ENCODE data around the gene ACY1.

The ACY1 gene

DNA sequence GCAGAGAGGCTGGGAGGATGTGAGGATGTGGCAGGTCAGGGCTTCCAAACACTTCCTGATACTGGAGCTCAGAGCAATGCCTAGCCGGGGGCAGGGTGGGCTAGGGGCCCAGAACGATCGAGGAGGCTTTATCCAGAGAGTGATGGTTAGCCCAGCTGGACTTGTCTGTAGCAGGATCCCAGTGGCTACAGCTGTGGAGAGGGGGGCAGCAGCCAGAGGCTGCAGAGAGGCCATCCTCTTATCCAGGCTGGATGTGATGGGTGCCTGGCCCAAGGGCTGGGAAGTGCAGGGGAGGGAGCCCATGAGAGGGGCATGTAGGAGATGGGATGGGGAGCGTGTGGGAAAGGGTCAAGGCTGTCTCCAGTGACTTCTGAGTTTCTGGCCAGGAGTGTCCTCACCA, 36.5 kb upstream of the ACY1 start:
- Histone ChIP-seq H3K4me1 (ENCODE audit: control insufficient read depth, low read depth, low read length) (peaks cover 2% of the 10 kb centered on the region), H3K18ac (ENCODE audit: low read length) (no peak overlapping the region), H3K79me1 (ENCODE audit: low read length) (no peaks in the 10 kb centered on the region), H3K4ac (ENCODE audit: low read depth, low read length) (no peak overlapping the region), H3K27me3 (ENCODE audit: insufficient read depth, low read length, poor library complexity) (no peaks in the 10 kb centered on the region), H3K79me2 (ENCODE audit: control insufficient read depth, insufficient read depth, low read length) (no peaks in the 10 kb centered on the region), H3K23ac (ENCODE audit: low read length) (no peak overlapping the region), H3K36me3 (ENCODE audit: control insufficient read depth, insufficient read depth, low read length) (no peaks in the 10 kb centered on the region), H3K4me3 (ENCODE audit: low read length) (no peak overlapping the region), H2AK5ac (ENCODE audit: low read length) (no peak overlapping the region), H3K9ac (ENCODE audit: low read length) (no peak overlapping the region), H3K56ac (ENCODE audit: low read length) (no peak overlapping the region), H2BK120ac (ENCODE audit: low read depth, low read length) (no peak overlapping the region), H3K27ac (ENCODE audit: low read depth, low read length) (no peak overlapping the region), H4K5ac (ENCODE audit: low read length) (no peak overlapping the region), H4K8ac (ENCODE audit: low read depth, low read length) (no peak overlapping the region), H2BK5ac (ENCODE audit: low read length) (no peak overlapping the region), H3K4me2 (ENCODE audit: low read length) (no peak overlapping the region), H2BK15ac (replicated peaks; ENCODE audit: low read depth) (no peak overlapping the region)
- no CpG with 5 or more reads among the region's 4 CpGs for WGBS (ENCODE audit: extremely low coverage, insufficient coverage, low lambda C conversion rate)
- DNase-seq = no peak

DNA sequence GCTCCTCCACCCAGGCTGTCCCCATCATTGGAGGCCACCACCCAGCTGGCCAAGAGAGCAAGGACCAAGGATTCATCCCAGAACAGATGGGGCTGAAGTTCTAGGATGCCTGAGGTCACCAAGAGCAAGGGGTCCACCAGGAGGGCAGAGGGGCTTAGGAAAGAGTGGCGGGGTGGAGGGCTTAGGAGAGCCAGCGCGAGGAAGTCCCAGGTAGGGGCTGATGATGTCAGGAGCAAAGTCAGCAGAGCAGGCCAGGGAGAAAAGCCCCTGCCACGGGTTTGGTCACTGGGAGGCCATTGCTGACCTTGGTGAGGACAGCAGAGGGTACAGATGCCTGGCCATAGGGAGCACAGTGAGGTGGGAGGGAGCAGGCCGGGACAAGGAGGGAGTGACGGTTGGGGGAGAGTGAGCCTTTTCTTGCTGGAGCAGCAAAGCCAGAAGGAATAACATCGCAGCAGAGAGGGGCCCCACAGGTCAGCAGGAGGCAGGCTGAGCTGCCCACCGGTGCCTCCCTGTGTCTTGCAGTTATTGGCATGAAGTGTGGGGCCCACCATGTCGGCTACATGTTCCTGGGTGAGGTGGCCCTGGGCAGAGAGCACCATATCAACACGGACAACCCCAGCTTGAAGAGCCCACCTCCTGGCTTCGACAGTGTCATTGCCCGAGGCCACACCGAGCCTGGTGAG, 36.0 kb upstream of the ACY1 start:
- no peak overlapping the region for H2AK5ac ChIP-seq (ENCODE audit: low read length)
- no peaks in the 10 kb centered on the region for H3K27me3 ChIP-seq (ENCODE audit: insufficient read depth, low read length, poor library complexity)
- no peaks in the 10 kb centered on the region for H3K79me1 ChIP-seq (ENCODE audit: low read length)
- no peak overlapping the region for H2BK120ac ChIP-seq (ENCODE audit: low read depth, low read length)
- H3K4me1 ChIP-seq (ENCODE audit: control insufficient read depth, low read depth, low read length) = peaks cover 2% of the 10 kb centered on the region
- no peak overlapping the region for H3K9ac ChIP-seq (ENCODE audit: low read length)
- no peaks in the 10 kb centered on the region for H3K36me3 ChIP-seq (ENCODE audit: control insufficient read depth, insufficient read depth, low read length)
- H3K23ac ChIP-seq (ENCODE audit: low read length) = no peak overlapping the region
- no peaks in the 10 kb centered on the region for H3K79me2 ChIP-seq (ENCODE audit: control insufficient read depth, insufficient read depth, low read length)
- H3K27ac ChIP-seq (ENCODE audit: low read depth, low read length) = no peak overlapping the region
- H3K4ac ChIP-seq (ENCODE audit: low read depth, low read length) = no peak overlapping the region
- H3K56ac ChIP-seq (ENCODE audit: low read length) = no peak overlapping the region
- H2BK15ac ChIP-seq (replicated peaks; ENCODE audit: low read depth) = no peak overlapping the region
- DNase-seq = no peak
- H4K5ac ChIP-seq (ENCODE audit: low read length) = no peak overlapping the region
- no CpG with 5 or more reads among the region's 13 CpGs for WGBS (ENCODE audit: extremely low coverage, insufficient coverage, low lambda C conversion rate)
- H3K4me2 ChIP-seq (ENCODE audit: low read length) = no peak overlapping the region
- H3K4me3 ChIP-seq (ENCODE audit: low read length) = no peak overlapping the region
- H2BK5ac ChIP-seq (ENCODE audit: low read length) = no peak overlapping the region
- H4K8ac ChIP-seq (ENCODE audit: low read depth, low read length) = no peak overlapping the region
- H3K18ac ChIP-seq (ENCODE audit: low read length) = no peak overlapping the region

DNA sequence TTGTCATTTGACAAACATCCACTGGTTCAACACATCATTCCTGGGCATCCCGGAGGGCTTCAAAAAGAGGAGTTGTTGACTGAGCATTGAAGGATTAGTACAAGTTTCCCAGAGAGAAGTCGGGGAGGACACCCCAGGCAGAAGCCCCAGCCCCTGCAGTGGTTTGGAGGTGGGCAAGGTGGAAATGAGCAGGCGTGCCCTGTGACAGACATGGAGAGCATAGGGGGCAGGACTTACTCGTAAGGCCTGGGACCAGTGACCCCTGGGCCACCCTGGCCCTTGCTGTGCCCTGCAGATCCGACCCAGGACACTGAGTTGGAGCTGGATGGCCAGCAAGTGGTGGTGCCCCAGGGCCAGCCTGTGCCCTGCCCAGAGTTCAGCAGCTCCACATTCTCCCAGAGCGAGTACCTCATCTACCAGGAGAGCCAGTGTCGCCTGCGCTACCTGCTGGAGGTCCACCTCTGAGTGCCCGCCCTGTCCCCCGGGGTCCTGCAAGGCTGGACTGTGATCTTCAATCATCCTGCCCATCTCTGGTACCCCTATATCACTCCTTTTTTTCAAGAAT, 35.2 kb upstream of the ACY1 start:
- Histone ChIP-seq H3K23ac (ENCODE audit: low read length) (no peak overlapping the region), H4K5ac (ENCODE audit: low read length) (no peak overlapping the region), H3K4me3 (ENCODE audit: low read length) (no peak overlapping the region), H3K79me2 (ENCODE audit: control insufficient read depth, insufficient read depth, low read length) (no peaks in the 10 kb centered on the region), H3K56ac (ENCODE audit: low read length) (no peak overlapping the region), H3K27me3 (ENCODE audit: insufficient read depth, low read length, poor library complexity) (peaks cover 1% of the 10 kb centered on the region), H2AK5ac (ENCODE audit: low read length) (no peak overlapping the region), H3K18ac (ENCODE audit: low read length) (no peak overlapping the region), H3K27ac (ENCODE audit: low read depth, low read length) (no peak overlapping the region), H3K79me1 (ENCODE audit: low read length) (no peaks in the 10 kb centered on the region), H3K9ac (ENCODE audit: low read length) (no peak overlapping the region), H4K8ac (ENCODE audit: low read depth, low read length) (no peak overlapping the region), H3K36me3 (ENCODE audit: control insufficient read depth, insufficient read depth, low read length) (no peaks in the 10 kb centered on the region), H2BK5ac (ENCODE audit: low read length) (no peak overlapping the region), H3K4ac (ENCODE audit: low read depth, low read length) (no peak overlapping the region), H3K4me1 (ENCODE audit: control insufficient read depth, low read depth, low read length) (no peaks in the 10 kb centered on the region), H2BK120ac (ENCODE audit: low read depth, low read length) (no peak overlapping the region), H2BK15ac (replicated peaks; ENCODE audit: low read depth) (no peak overlapping the region), H3K4me2 (ENCODE audit: low read length) (no peak overlapping the region)
- no peak for DNase-seq
- WGBS (ENCODE audit: extremely low coverage, insufficient coverage, low lambda C conversion rate) = no CpG with 5 or more reads among the region's 10 CpGs

DNA sequence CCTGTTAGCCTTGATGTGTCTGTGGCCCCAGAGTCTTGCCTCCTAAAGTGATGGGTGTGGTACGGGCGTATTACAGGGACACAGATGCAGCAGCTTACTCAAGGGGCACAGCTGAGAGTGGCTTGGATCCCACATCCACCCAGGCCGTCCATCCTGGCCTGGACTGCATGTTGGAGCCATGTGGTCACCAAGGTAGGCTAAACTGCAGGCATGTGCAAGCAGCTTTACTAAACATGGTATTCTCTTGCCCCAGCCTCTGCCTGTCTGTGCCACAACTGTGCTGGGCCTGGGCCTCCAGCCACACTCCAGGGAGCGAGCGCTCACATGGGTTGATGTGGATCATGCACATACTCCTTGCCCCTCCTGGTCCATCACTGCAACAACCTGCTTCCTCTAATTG, 34.2 kb upstream of the ACY1 start:
- no peaks in the 10 kb centered on the region for H3K79me2 ChIP-seq (ENCODE audit: control insufficient read depth, insufficient read depth, low read length)
- no peak for DNase-seq
- no peak overlapping the region for H3K27ac ChIP-seq (ENCODE audit: low read depth, low read length)
- no peak overlapping the region for H2BK5ac ChIP-seq (ENCODE audit: low read length)
- H2BK15ac ChIP-seq (replicated peaks; ENCODE audit: low read depth) = no peak overlapping the region
- no CpG with 5 or more reads among the region's 5 CpGs for WGBS (ENCODE audit: extremely low coverage, insufficient coverage, low lambda C conversion rate)
- no peak overlapping the region for H3K56ac ChIP-seq (ENCODE audit: low read length)
- no peak overlapping the region for H4K5ac ChIP-seq (ENCODE audit: low read length)
- no peak overlapping the region for H3K18ac ChIP-seq (ENCODE audit: low read length)
- H2BK120ac ChIP-seq (ENCODE audit: low read depth, low read length) = no peak overlapping the region
- no peak overlapping the region for H3K23ac ChIP-seq (ENCODE audit: low read length)
- H3K4me3 ChIP-seq (ENCODE audit: low read length) = no peak overlapping the region
- H3K9ac ChIP-seq (ENCODE audit: low read length) = no peak overlapping the region
- no peak overlapping the region for H4K8ac ChIP-seq (ENCODE audit: low read depth, low read length)
- H3K4me1 ChIP-seq (ENCODE audit: control insufficient read depth, low read depth, low read length) = no peaks in the 10 kb centered on the region
- H3K27me3 ChIP-seq (ENCODE audit: insufficient read depth, low read length, poor library complexity) = peaks cover 6% of the 10 kb centered on the region
- H3K4me2 ChIP-seq (ENCODE audit: low read length) = no peak overlapping the region
- no peak overlapping the region for H3K4ac ChIP-seq (ENCODE audit: low read depth, low read length)
- no peaks in the 10 kb centered on the region for H3K36me3 ChIP-seq (ENCODE audit: control insufficient read depth, insufficient read depth, low read length)
- no peak overlapping the region for H2AK5ac ChIP-seq (ENCODE audit: low read length)
- H3K79me1 ChIP-seq (ENCODE audit: low read length) = no peaks in the 10 kb centered on the region

DNA sequence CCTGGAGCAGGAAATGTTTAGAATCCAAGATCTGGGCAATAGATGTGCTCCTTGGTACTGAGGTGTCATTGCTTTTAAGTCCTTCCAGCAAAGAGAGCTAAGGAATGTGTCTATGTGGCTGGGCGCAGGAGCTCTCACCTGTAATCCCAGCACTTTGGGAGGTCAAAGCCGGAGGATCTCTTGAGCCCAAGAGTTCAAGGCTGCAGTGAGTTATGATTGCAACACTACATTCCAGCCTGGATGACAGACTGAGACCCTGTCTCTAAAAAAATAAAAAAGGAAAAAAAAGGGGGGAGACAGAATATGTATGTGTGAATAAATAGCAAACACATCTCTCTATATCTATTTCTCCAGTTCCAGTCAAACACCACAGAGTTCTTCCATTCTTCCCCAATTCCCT, 32.4 kb upstream of the ACY1 start:
- Histone ChIP-seq H3K9ac (ENCODE audit: low read length) (no peak overlapping the region), H4K5ac (ENCODE audit: low read length) (no peak overlapping the region), H3K4ac (ENCODE audit: low read depth, low read length) (no peak overlapping the region), H3K23ac (ENCODE audit: low read length) (no peak overlapping the region), H2AK5ac (ENCODE audit: low read length) (no peak overlapping the region), H3K79me1 (ENCODE audit: low read length) (no peaks in the 10 kb centered on the region), H2BK120ac (ENCODE audit: low read depth, low read length) (no peak overlapping the region), H3K56ac (ENCODE audit: low read length) (no peak overlapping the region), H3K18ac (ENCODE audit: low read length) (no peak overlapping the region), H3K27ac (ENCODE audit: low read depth, low read length) (no peak overlapping the region), H3K79me2 (ENCODE audit: control insufficient read depth, insufficient read depth, low read length) (no peaks in the 10 kb centered on the region), H4K8ac (ENCODE audit: low read depth, low read length) (no peak overlapping the region), H2BK15ac (replicated peaks; ENCODE audit: low read depth) (no peak overlapping the region), H3K4me2 (ENCODE audit: low read length) (no peak overlapping the region), H2BK5ac (ENCODE audit: low read length) (no peak overlapping the region), H3K36me3 (ENCODE audit: control insufficient read depth, insufficient read depth, low read length) (no peaks in the 10 kb centered on the region), H3K4me1 (ENCODE audit: control insufficient read depth, low read depth, low read length) (no peaks in the 10 kb centered on the region), H3K4me3 (ENCODE audit: low read length) (no peak overlapping the region), H3K27me3 (ENCODE audit: insufficient read depth, low read length, poor library complexity) (peaks cover 18% of the 10 kb centered on the region)
- DNase-seq = no peak
- no CpG with 5 or more reads among the region's 2 CpGs for WGBS (ENCODE audit: extremely low coverage, insufficient coverage, low lambda C conversion rate)

DNA sequence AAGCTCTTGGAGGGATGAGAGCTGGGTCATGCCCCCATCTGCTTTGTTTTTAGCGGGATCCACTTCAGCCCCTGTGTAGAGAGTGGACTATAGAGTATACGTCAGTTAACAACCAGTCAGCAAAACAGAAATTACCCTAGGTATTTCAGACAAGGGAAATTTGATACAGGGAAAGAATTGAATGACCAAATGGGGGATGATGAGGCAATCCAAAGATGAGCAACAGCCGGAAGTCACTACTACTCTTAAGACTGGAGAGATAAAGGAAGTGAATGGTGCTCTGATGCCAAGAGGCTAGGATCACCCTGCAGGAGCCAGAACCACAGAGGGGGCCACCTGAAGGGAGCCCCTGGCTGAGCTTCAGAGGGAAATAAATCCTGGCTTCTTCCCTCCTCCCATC, 29.9 kb upstream of the ACY1 start:
- Histone ChIP-seq H2BK120ac (ENCODE audit: low read depth, low read length) (no peak overlapping the region), H3K23ac (ENCODE audit: low read length) (no peak overlapping the region), H3K4me1 (ENCODE audit: control insufficient read depth, low read depth, low read length) (no peaks in the 10 kb centered on the region), H3K4me2 (ENCODE audit: low read length) (no peak overlapping the region), H4K5ac (ENCODE audit: low read length) (no peak overlapping the region), H3K4ac (ENCODE audit: low read depth, low read length) (no peak overlapping the region), H3K36me3 (ENCODE audit: control insufficient read depth, insufficient read depth, low read length) (no peaks in the 10 kb centered on the region), H3K79me2 (ENCODE audit: control insufficient read depth, insufficient read depth, low read length) (no peaks in the 10 kb centered on the region), H2BK5ac (ENCODE audit: low read length) (no peak overlapping the region), H3K4me3 (ENCODE audit: low read length) (no peak overlapping the region), H4K8ac (ENCODE audit: low read depth, low read length) (no peak overlapping the region), H3K27me3 (ENCODE audit: insufficient read depth, low read length, poor library complexity) (peaks cover 18% of the 10 kb centered on the region), H3K18ac (ENCODE audit: low read length) (no peak overlapping the region), H3K9ac (ENCODE audit: low read length) (no peak overlapping the region), H3K79me1 (ENCODE audit: low read length) (no peaks in the 10 kb centered on the region), H3K27ac (ENCODE audit: low read depth, low read length) (no peak overlapping the region), H2AK5ac (ENCODE audit: low read length) (no peak overlapping the region), H2BK15ac (replicated peaks; ENCODE audit: low read depth) (no peak overlapping the region), H3K56ac (ENCODE audit: low read length) (no peak overlapping the region)
- no CpG with 5 or more reads among the region's 3 CpGs for WGBS (ENCODE audit: extremely low coverage, insufficient coverage, low lambda C conversion rate)
- no peak for DNase-seq

Measured in mesendoderm (in vitro differentiated cells).